Measurements from ENCODE around the gene GNB1L.

DNA sequence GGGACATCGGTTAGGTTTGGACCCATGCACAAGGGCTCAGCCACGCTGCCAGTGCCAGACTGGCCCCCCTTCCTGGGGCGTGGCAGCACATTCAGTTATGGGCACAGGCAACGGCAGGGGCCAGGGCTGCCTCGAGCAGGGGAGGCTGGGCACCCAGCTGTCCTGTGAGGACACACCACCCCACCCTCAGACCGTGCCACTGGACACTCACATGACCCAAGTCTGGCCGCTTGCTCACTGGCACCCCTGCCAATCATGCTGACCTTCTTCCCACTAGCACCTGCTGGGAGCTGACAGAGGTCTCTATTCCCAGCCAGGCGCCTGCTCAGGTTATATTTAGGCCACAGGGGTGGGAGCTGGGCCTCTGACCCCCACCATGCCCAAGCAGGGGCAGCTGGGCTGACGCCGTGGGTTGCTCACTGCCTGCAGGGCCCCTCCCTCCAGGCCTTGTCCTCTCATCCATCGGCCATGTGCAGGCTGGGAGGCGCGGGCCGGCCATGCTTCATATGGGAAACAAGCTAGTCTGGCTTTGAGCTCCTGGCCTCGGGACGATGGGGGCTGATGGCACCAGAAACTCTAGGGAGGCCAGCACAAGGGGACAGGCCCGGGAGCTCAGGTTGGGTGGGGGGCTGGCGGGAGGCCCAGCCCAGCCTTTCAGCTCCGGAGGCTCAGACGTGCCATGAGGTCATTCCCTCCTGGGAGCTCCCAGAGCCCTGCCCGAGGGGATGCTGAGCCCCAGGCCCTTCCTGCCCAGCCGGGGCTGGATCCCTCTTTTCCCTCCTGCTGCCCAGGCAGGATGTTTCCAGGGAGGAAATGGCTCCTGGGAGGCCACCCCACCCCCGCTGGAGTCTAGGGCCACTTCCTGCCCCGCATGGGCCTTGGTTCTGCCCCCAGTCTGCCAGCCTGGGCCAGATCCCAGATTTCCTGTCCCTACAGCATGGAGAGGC is 109.2 kb downstream of the GNB1L start:
- TF ChIP-seq, protein P1, sequence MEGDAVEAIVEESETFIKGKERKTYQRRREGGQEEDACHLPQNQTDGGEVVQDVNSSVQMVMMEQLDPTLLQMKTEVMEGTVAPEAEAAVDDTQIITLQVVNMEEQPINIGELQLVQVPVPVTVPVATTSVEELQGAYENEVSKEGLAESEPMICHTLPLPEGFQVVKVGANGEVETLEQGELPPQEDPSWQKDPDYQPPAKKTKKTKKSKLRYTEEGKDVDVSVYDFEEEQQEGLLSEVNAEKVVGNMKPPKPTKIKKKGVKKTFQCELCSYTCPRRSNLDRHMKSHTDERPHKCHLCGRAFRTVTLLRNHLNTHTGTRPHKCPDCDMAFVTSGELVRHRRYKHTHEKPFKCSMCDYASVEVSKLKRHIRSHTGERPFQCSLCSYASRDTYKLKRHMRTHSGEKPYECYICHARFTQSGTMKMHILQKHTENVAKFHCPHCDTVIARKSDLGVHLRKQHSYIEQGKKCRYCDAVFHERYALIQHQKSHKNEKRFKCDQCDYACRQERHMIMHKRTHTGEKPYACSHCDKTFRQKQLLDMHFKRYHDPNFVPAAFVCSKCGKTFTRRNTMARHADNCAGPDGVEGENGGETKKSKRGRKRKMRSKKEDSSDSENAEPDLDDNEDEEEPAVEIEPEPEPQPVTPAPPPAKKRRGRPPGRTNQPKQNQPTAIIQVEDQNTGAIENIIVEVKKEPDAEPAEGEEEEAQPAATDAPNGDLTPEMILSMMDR (IDR thresholded peaks at IDR 0.05), result no peak
- no peak for TF ChIP-seq EZH2 (IDR thresholded peaks at IDR 0.05; ENCODE audit: borderline replicate concordance, insufficient read depth, low read depth, low read length, poor library complexity, severe bottlenecking)

All from B cell (primary cell).